ACC112 (cell line): ENCODE results near the gene B2M.
"Not testable (repeated sequence)": the region's sequence is repeated elsewhere in the genome, so short reads cannot be mapped to it uniquely, and the experiment has no call there.

ENCODE experiments used
- H2AFZ ChIP-seq: fragments of 200-600 bp; sonication (generic); one replicate; pipeline ENCODE4 v1.6.0; 2017; ENCODE audit warnings: antibody characterized with exemption, low read length; ENCODE audit not compliant: unreplicated experiment
- H3K27ac ChIP-seq: fragments of 200-600 bp; sonication (generic); 2 replicates; pipeline ENCODE4 v1.5.1; 2014; ENCODE audit warnings: low read depth, mild to moderate bottlenecking, antibody characterized with exemption, low read length, moderate library complexity
- H3K27me3 ChIP-seq: fragments of 200-600 bp; sonication (generic); 2 replicates; pipeline ENCODE4 v1.6.1; 2014; ENCODE audit warnings: mild to moderate bottlenecking, antibody characterized with exemption, low read length, moderate library complexity, mixed read lengths; ENCODE audit not compliant: insufficient read depth
- H3K36me3 ChIP-seq: fragments of 200-600 bp; sonication (generic); 2 replicates; pipeline ENCODE4 v1.6.1; 2016; ENCODE audit warnings: mild to moderate bottlenecking, antibody characterized with exemption, low read length, moderate library complexity, mixed read lengths; ENCODE audit not compliant: insufficient read depth
- H3K4me1 ChIP-seq: fragments of 200-600 bp; sonication (generic); one replicate; pipeline ENCODE4 v1.6.1; 2016; ENCODE audit warnings: low read length, mixed read lengths; ENCODE audit not compliant: insufficient read depth, unreplicated experiment, control insufficient read depth
- H3K4me3 ChIP-seq: fragments of 200-600 bp; sonication (generic); 2 replicates; pipeline ENCODE4 v1.5.1; 2014; ENCODE audit warnings: mild to moderate bottlenecking, low read depth, low read length
- H3K79me2 ChIP-seq: fragments of 200-600 bp; sonication (generic); one replicate; pipeline ENCODE4 v1.6.0; 2016; ENCODE audit warnings: low read length; ENCODE audit not compliant: control insufficient read depth, unreplicated experiment, insufficient read depth

The B2M gene

DNA sequence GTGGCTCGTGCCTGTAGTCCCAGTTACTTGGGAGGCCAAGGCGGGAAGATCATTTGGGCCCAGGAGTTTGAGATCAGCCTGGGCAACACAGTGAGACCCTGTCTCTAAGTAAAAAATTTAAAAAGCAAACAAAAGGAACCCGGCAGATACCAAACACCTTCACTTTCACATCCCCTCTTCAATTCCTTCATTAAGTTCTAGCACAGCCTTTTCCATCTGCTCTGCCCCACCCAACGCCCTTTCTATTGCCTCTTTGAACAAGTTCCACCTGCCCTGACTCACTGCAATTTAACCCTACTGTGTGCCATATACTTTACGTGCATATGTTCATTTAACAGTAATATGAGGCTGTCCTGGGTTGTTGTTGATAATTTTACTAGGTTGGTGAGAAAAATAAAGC, 35.4 kb upstream of the B2M start:
- Histone ChIP-seq H3K79me2 (no peaks in the 10 kb centered on the region), H3K36me3 (no peaks in the 10 kb centered on the region), H3K27ac (no peak overlapping the region), H2AFZ (no peak overlapping the region), H3K4me1 (no peaks in the 10 kb centered on the region), H3K4me3 (no peak overlapping the region), H3K27me3 (no peaks in the 10 kb centered on the region)

DNA sequence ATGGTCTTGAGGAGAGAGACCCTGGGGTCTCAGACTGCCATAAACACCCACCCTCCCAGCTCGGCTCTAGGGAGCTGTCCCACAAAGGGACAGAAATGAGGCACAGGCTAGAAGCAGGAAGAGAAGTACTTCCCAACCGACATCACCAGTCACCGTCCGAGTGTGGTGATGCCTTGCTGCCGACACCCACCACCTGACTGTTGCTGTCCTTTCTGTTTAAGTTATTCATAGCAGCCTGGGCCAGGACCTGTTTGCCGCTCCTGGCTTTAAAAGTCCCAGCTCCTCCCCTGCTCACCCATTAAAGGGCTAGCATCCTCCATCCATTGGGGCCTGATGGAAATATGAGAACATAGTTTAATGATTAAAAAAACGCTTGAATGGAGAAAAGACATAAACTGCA, 34.6 kb upstream of the B2M start:
- H2AFZ ChIP-seq: no peak overlapping the region

DNA sequence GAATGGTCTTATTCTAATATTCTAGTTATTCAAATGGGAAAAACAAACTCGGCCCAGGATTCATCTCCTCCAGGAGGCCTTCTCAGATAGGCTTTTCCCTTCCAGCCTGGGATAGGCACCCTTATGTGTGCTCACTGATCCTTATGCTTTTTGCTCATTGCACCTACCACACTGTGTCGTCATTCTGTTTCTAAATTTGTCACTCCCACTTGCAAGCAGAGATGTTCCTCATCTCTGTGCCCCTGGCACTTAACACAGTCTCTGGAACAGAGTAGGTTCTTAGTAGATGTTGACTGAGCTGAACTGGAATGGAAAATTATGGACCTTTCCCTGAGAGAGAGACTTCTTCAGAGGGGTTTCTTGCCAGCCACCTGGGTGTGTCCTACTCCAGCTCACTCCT, 29.1 kb upstream of the B2M start:
- Histone ChIP-seq H2AFZ (no peak overlapping the region), H3K36me3 (no peaks in the 10 kb centered on the region), H3K4me3 (no peak overlapping the region), H3K27me3 (peaks cover 3% of the 10 kb centered on the region; the same call in 1 of the 2 replicates), H3K4me1 (no peaks in the 10 kb centered on the region), H3K79me2 (no peaks in the 10 kb centered on the region), H3K27ac (no peak overlapping the region)

More for the DNA sequence above, 34.6 kb upstream of the B2M start:
- Histone ChIP-seq H3K27me3 (peaks cover 3% of the 10 kb centered on the region; the same call in 1 of the 2 replicates), H3K36me3 (no peaks in the 10 kb centered on the region), H3K4me1 (no peaks in the 10 kb centered on the region), H3K27ac (no peak overlapping the region), H3K79me2 (no peaks in the 10 kb centered on the region), H3K4me3 (no peak overlapping the region)

DNA sequence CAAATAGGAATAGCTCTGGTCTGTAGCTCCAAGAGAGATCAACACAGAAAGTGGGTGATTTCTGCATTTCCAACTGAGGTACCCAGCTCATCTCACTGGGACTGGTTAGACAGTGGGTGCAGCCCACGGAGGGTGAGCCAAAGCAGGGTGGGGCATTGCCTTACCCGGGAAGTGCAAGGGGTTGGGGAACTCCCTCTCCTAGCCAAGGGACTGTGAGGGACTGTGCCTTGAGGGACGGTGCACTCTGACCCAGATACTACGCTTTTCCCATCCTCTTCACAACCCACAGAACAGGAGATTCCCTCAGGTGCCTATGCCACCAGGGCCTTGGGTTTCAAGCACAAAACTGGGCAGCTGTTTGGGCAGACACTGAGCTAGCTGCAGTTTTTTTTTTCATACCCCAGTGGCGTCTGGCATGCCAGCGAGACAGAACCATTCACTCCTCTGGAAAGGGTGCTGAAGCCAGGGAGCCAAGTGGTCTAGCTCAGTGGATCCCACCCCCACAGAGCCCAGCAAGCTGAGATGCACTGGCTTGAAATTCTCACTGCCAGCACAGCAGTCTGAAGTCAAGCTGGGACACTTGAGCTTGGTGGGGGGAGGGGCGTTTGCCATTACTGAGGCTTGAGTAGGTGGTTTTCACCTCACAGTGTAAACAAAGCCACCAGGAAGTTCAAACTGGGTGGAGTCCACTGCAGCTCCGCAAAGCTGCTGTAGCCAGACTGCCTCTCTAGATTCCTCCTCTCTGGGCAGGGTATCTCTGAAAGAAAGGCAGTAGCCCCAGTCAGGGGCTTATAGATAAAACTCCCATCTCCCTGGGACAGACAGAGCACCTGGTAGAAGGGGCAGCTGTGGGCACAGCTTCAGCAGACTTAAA, 28.3 kb upstream of the B2M start:
- not testable (repeated sequence) for H2AFZ ChIP-seq, H3K4me1 ChIP-seq, H3K36me3 ChIP-seq, H3K27me3 ChIP-seq, H3K27ac ChIP-seq, H3K79me2 ChIP-seq, H3K4me3 ChIP-seq

DNA sequence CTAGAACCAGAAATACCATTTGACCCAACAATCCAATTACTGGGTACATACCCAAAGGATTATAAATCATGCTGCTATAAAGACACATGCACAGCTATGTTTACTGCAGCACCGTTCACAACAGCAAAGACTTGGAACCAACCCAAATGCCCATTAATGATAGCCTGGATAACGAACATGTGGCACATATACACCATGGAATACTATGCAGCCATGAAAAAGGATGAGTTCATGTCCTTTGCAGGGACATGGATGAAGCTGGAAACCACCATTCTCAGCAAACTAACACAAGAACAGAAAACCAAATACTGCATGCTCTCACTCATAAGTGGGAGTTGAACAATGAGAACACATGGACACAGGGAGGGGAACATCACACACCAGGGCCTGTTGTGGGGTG, 22.0 kb upstream of the B2M start:
- not testable (repeated sequence) for H3K27ac ChIP-seq, H3K79me2 ChIP-seq, H3K27me3 ChIP-seq, H3K4me3 ChIP-seq, H3K36me3 ChIP-seq, H2AFZ ChIP-seq, H3K4me1 ChIP-seq

DNA sequence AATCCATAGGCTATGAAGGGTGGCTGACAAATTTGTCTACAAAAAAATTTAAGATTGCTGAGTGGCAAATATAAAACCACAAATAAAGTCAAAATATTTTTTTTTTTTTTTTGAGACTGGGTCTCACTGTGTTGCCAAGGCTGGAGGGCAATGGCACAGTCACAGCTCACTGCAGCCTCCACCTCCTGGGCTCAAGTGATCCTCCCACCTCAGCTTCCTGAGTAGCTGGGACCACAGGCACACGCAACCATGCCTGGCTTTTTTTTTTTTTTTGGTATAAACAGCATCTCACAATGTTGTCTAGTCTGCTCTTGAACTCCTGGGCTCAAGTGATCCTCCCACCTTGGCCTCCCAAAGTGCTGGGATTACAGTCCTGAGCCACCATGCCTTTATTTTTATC, 21.1 kb upstream of the B2M start:
- H3K79me2 ChIP-seq, H3K27ac ChIP-seq, H3K27me3 ChIP-seq, H3K4me3 ChIP-seq, H3K36me3 ChIP-seq, H3K4me1 ChIP-seq, H2AFZ ChIP-seq: not testable (repeated sequence)

DNA sequence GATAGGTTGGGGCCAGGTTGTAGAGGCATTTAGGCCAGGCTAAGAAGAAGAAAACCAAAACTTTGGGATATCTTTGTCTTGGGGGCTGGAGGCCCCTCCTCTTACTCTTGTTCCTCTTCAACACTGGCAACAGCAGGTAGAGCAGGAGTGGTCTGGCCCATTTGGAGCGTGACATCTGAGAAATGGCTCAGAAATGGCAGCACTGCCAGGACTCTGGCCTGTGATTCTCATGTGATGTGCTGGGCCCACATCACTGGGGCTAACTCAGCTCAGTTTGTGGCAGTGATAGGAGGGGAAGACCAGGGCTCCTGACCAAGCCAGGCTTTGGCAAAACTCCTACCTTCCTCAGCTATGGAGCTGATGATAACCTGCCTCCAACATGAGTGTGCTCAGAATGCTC, 18.7 kb upstream of the B2M start:
- Histone ChIP-seq H3K27ac (no peak overlapping the region), H3K4me1 (peaks cover 4% of the 10 kb centered on the region), H3K36me3 (no peaks in the 10 kb centered on the region), H3K27me3 (no peaks in the 10 kb centered on the region), H3K4me3 (no peak overlapping the region), H3K79me2 (no peaks in the 10 kb centered on the region), H2AFZ (no peak overlapping the region)

DNA sequence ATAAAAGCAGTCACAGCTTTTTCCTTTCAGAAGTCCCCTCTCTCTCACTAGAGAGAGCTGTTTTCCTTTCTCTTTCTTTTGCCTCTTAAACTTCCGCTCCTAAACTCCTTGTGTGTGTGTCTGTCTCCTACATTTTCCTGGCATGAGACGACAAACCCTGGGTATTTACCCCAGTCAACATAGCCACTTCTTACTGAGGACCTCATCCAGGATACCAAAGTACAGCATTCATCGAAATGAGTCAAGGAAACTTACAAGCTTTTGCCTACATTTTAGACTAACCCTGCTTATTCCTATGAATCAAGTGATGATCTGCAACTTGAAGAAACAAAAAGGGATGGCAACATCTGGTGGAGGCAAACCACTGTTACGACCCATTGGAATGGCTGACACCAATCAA, 16.9 kb upstream of the B2M start:
- Histone ChIP-seq H3K36me3 (no peaks in the 10 kb centered on the region), H2AFZ (peak overlapping the region; percentile 38), H3K27ac (no peak overlapping the region), H3K27me3 (no peaks in the 10 kb centered on the region), H3K4me1 (peaks cover 4% of the 10 kb centered on the region), H3K4me3 (no peak overlapping the region), H3K79me2 (no peaks in the 10 kb centered on the region)

DNA sequence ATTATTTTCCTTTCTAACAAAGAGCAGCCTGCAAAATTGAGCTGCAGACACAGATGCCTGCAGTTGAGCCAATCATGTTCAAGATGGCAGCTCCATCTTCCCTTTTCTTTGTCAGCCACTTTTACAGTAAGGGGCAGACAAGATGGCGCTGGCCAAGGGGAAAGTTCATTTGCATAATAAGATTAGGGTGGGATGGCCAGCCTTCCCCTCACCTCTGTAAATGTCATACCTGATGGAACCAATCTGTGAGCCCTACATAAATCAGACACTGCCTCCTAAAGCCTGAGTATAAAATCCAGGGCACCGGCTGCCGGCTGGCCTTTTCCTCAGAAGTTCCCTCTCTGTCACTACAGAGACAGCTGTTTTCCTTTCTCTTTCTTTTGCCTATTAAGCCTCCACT, 16.0 kb upstream of the B2M start:
- no peak overlapping the region for H3K4me3 ChIP-seq
- no peaks in the 10 kb centered on the region for H3K36me3 ChIP-seq
- peaks cover 4% of the 10 kb centered on the region for H3K4me1 ChIP-seq
- no peaks in the 10 kb centered on the region for H3K27me3 ChIP-seq
- H3K79me2 ChIP-seq: no peaks in the 10 kb centered on the region
- no peak overlapping the region for H2AFZ ChIP-seq
- H3K27ac ChIP-seq: no peak overlapping the region

DNA sequence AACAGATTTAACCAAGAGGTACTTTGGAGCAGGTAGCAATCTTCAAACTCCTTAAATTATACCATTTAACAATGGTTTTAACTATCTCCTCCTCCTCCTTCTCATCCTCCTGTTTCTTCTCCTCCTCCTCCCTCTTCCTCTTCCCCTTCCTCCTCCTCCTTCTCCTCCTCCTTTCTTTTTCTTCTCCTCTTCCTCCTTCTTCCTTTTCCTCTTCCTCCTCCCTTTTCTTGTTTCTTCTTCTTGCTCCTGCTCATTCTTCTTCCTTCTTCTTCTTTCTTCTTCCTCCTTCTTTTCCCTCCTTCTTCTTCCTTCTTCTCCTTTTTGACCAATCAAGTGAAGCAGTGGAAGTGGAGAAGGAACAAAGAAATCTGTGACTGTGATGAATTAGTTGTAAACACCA, 14.3 kb upstream of the B2M start:
- H3K4me1 ChIP-seq: peaks cover 4% of the 10 kb centered on the region
- no peak overlapping the region for H3K27ac ChIP-seq
- no peak overlapping the region for H2AFZ ChIP-seq
- no peaks in the 10 kb centered on the region for H3K27me3 ChIP-seq
- no peak overlapping the region for H3K4me3 ChIP-seq
- no peaks in the 10 kb centered on the region for H3K36me3 ChIP-seq
- no peaks in the 10 kb centered on the region for H3K79me2 ChIP-seq

DNA sequence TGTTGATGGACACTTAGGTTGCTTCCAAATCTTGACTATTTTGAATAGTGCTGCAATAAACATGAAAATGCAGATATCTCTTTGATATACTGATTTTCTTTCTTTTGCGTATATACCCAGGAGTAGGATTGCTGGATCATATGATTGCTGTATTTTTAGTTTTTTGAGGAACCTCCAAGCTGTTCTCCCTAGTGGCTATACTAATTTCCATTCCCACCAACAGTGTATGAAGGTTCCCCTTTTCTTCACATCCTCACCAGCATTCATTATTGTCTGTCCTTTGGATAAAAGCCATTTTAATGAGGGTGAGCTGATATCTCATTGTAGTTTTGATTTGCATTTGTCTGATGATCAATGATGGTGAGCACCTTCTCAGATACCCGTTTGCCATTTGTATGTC, 12.7 kb upstream of the B2M start:
- Histone ChIP-seq H3K79me2 (no peaks in the 10 kb centered on the region), H3K36me3 (no peaks in the 10 kb centered on the region), H3K27me3 (no peaks in the 10 kb centered on the region), H3K4me1 (peaks cover 4% of the 10 kb centered on the region), H2AFZ (no peak overlapping the region), H3K4me3 (no peak overlapping the region), H3K27ac (no peak overlapping the region)
